GM21381 (cell line): ENCODE measurements around the gene PRKRIP1.
"Not testable (repeated sequence)": the region's sequence is repeated elsewhere in the genome, so short reads cannot be mapped to it uniquely, and the experiment has no call there.

ENCODE experiments used
- ATAC-seq: cut with Tn5 transposase; IDR thresholded peaks from one replicate; pipeline ENCODE4 v1.9.1; 2021; ENCODE audit warnings: mild to moderate bottlenecking, moderate library complexity; ENCODE audit not compliant: unreplicated experiment

The PRKRIP1 gene, protein sequence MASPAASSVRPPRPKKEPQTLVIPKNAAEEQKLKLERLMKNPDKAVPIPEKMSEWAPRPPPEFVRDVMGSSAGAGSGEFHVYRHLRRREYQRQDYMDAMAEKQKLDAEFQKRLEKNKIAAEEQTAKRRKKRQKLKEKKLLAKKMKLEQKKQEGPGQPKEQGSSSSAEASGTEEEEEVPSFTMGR

DNA sequence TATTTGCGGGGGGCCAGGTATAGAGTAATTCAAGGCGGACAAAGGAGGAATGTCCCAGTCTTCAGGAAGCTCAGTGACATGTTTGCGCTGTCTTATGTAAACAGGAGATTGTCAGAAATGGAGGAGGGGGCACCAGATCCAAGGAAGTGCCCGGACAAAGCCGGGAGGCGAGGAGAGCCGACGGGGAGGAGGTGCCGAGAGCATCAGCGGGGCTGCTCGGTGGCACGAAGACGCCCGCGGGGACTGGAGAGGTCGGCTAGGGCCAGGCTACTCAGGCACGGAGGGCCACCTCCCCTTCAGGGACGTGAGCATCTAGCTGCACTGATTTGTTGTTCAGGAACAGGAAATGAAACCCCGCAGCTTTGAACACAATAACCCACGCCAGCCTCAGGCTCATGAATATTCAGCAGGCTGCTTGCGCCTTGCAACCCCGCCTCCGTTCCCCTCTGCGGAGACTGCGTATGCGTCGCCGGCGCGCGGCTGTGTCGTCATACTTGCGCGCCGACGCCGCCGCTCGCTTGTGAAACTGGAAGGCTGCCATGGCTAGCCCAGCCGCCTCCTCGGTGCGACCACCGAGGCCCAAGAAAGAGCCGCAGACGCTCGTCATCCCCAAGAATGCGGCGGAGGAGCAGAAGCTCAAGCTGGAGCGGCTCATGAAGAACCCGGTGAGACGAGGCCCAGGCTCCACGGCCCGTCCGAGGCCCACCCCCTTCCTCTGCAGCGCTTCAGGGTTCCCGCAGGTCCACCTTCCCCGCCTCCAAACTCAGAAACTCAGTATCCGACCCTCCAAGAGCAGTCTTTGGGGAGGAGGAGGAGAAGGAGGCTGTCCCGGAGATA is at the start of gene PRKRIP1:
PRKRIP1 (plus strand) TSS at position 491 of the 837 bp plus-strand sequence; CDS start at position 540, 49 bp downstream.
- ATAC-seq: peak; percentile 99

DNA sequence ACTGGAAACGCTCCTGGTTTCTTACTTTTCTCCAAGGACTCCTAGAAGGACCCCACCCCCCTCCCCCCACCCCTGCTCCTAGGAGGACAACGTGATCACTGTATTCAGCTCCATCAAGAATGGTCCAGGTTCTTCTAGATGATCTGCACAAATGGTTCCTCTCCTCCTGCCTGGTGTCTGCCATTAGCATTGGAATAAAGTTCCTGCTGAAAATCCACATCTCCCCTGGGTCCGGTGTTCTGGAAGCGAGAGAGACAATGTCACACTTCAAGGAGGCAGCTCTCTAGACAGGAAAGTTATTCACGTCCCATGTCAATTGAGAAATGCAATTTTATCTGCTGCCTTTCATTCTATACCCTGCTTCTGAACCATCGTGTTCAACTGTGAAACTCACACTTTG is 49.2 kb upstream of the PRKRIP1 start:
- not testable (repeated sequence) for ATAC-seq

DNA sequence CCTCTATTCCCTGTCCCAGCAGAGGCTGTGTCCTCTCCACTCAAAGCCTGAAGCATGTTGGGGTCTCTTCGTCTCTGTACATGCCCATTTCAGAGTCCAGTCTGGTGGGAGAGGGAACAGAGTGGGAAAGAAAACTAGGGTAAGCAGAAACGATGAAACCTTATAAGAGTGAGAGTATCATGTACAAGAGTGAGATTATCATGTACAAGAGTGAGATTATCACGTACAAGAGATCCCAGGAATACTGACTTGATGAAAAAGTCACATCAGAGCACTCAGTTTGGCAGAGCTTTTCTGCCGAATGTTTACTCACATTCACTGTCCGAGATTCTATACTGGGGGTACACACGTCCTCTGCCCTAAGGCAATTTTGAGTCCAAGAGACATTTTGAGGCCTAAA is 39.8 kb upstream of the PRKRIP1 start, which contains the start of gene SPDYE6:
SPDYE6 (minus strand) TSS at position 101 of the 400 bp plus-strand sequence. CDS start 421 bp downstream, outside the sequence.
- not testable (repeated sequence) for ATAC-seq

DNA sequence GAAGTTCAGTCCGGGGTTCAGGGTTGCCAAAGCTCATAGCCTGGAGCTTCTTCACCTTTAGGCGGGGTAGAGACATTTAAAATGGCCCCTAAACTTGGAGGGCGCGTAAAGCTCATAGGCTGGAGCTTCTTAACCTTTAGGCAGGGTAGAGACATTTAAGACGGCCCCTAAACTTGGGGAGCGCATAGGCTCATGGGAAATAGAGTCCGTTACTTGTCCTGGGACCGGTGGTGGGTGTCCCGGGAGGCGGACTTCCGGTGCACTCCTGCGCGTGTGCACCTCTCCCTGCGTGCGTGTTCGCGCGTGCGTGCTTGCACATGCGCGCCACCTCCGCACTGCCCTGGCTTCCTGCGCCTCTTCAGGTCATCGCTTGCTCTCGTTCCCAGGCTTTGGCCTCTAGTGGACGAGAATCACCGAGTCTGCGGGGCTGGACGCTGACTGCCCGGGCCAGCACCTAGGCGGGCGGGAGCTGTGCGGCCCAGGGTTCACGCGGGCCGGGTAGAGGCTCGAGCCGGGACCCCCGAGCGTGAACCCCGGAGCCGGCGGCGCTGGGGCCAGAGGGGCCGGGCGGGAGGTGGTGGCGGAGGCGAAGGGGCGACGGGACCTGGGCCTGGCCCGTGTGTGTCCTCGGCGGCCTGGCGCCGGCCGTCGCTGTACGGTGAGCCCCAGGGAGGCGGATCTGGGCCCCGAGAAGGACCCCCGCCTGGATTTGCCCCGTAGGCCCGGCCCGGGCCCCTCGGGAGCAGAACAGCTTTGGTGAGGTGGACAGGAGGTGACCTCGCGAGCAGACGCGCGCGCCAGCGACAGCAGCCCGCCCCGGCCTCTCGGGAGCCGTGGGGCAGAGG is 32.4 kb upstream of the PRKRIP1 start:
- ATAC-seq: peak; percentile 98

DNA sequence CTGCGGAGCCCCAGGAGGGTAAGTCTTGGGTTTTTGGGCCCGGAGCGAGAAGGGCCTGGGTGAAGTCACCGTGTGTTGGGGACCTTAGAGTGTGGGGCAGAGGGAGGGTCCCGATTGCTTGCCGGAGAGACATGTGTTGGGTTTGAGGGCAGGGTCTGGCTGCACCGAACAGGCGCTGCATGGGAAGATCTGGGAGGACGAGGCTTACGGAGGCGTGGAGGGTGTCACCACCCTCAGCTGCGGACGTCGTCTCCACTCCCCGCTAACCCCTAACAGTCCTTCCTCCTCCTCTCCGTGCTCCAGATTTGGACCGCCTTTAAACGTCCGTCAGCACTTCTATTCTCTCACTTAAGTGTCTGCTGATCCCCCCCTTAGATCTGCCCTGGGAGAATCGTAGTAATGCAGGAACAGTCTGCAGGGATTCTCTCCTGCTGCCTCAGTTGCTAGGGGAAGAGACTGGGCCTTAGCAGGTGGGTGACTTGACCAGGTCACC is 31.7 kb upstream of the PRKRIP1 start:
- ATAC-seq: not testable (repeated sequence)

DNA sequence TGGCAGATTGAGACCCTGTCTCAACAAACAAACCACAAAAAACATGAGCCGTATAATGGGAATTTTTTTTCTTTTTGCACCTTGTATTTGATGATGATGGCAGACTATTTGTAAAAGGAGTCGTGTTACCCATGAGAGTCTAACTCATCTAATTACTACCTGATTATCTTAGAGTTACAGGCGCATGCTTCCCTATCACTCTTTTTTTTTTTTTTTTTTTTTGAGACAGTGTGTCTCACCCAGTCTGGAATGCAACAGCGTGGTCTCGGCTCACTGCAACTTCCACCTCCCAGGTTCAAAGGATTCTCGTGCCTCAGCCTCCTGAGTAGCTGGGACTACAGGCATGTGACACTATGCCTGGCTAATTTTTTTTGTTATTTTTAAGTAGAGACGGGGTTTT is 30.8 kb upstream of the PRKRIP1 start:
- not testable (repeated sequence) for ATAC-seq

DNA sequence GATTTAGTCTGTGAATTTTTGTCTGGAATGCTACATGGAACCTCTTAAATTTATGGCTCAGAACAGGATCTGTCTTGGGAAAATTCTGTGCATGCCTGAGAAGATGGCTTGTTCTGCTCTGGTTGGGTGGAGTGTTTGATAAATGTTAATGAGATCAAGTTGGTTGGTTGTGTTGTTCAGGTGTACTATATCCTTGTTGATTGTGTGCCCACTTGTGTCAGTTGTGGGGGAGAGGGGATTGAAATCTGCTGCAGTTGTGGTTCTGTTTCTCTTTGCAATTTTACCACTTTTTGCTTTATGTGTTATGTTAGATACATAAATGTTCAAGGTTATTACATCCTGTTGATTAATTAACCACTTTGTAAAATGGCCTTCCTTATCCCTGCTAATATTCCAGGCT is 26.1 kb upstream of the PRKRIP1 start:
- not testable (repeated sequence) for ATAC-seq

DNA sequence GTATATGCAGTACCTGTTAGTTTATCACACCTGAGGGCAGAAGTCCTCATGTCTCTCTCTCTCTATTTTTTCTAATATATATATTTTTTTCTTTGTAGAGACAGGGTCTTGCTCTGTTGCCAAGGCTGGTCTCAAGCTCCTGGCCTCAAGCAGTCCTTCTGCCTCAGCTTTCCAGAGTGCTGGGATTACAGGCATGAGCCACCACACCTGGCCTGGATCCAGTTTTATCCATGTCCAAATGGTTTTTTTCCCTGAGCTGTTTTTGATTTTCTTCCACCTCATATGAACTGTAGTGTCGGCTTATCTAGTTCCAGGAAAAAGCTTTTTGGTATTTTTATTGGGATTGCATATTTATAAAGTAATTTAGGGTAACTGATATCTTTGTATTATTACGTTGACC is 23.4 kb upstream of the PRKRIP1 start:
- ATAC-seq: not testable (repeated sequence)

DNA sequence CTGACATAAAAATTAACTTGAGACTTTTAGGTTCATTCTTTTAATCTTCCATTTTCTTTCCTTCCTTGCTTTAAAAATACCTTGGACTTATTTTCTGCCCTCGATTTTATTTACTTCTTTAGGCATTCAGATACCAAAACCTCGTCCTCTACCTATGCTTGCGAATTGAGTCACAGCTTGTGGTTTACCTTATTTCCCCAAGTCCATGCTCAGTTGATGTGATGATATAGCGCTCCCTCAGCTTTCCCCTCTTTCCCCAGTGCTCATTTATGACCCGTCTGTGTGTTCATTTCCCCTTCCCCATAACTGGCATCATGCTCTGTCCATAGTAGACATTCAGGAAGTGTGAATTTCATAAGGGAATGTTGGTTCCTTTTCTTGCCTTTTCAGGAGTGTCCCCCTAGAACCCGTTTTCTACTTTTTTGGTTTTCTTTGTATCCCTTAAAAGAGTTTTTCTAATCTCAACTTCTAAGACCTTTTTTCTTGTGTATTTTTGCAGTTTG is 19.1 kb upstream of the PRKRIP1 start:
- ATAC-seq: no peak

DNA sequence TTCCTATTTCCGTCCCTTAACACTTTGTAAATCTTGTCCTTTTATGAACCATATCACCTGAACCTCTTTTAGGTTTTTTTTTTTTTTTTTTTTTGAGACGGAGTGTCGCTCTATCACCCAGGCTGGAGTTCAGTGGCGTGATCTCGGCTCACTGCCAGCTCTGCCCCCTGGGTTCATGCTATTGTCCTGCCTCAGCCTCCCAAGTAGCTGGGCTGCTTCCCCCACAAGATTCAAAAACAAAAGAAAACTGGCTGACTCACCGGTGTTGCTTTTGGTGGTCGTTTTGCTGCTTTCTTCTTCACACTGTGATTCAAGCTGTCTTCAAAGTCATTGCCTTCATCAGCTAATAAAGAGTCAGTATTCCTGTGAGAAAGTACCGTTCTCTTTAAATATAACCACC is 15.3 kb upstream of the PRKRIP1 start:
- not testable (repeated sequence) for ATAC-seq

DNA sequence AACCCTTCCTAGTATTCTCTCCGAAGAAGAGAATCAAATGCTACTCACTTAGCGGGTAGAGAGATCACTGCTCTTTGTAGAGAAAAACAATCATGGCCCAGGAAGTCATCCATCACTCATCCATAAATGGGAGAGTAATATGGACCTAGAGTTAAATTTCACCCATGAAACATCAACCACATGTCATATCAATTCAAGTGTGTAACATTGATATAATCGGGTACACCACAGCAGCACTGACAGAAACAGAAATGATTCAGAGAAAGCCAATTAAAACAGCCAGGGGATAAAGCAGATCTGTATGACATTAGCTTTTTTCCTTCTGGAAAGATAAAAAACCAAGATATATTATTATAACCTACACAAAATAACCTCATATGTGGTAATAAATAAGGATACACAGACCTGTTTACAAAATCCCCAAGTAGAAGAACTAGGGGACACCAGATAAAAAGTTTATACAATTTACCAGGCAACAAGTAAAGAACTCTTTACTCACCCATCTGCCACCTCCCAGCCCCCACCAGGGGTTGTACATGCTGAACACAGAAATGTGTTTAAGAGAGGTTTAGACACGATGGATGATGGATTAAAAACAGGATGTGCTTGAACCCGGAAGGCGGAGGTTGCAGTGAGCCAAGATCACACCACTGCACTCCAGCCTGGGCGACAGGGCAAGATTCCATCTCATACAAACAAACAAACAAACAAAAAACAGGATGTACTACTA is 14.3 kb upstream of the PRKRIP1 start:
- ATAC-seq: not testable (repeated sequence)

DNA sequence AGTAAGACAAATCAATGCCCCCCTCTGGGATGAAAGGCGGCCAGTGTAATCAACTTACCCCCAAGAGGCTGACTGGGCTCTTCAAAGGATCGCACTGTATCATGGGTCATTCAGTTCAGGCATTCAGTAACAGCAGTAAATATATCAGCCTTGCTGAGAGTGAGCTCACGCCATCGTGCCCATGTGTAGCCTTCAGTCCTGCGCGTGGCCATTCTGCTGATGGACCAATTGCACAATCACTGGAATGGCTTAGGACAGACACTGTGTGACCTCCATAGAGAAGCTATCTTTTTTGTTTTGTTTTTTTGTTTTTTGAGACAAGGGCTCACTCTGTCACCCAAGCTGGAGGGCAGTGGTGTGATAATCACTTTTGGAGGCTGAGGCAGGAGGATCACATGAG is 9.1 kb upstream of the PRKRIP1 start:
- no peak for ATAC-seq

DNA sequence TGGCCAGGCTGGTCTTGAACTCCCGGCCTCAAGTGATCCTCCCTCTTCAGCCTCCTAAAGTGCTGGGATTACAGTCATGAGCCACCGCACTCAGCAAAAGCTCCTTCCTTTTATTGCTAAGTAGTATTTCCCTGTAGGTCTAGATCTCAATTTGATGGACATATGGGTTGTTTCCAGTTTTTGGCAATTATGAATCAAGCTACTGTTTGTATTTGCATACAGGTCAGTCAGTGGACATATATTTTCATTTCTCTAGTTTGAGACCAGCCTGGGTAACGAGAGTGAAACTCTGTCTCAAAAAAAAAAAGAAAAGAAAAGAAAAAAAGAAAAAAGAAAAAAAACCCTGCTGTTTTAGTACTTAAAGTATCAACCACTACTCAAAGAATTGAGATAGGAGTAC is 6.4 kb upstream of the PRKRIP1 start:
- ATAC-seq: no peak

DNA sequence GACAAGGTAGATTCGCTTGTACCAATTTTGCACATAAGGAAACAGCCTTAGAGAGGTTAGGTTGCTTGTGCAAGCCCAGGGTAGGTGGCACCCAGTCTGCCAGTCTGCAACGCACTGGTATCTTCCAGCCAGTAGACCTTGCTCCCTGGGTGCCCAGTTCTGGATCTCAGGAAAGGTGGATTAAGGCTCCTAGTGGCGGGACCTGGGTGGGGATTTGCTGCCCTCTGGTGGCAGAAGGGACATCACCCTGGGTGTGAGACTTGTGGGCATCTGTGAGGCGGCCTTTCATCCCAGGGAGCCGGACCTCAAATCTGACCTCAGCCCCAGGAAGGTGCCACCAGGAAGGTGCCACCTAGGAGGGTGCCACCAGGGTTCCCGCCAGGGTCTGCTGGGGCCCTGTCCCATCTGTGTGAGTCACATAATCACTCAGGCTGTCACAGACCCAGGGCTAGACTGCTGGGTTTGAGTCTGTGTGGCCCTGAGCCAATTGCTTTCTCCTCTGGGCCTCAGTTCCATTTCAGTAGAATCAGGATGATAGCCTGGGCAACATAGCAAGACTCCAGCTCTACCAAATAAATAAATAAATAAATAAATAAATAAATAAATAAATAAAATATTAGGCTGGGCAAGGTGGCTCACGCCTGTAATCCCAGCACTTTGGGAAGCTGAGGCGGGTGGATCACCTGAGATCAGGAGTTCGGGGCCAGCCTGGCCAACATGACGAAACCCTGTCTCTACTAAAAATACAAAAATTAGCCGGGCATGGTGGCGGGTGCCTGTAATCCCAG is 5.3 kb upstream of the PRKRIP1 start:
- no peak for ATAC-seq

DNA sequence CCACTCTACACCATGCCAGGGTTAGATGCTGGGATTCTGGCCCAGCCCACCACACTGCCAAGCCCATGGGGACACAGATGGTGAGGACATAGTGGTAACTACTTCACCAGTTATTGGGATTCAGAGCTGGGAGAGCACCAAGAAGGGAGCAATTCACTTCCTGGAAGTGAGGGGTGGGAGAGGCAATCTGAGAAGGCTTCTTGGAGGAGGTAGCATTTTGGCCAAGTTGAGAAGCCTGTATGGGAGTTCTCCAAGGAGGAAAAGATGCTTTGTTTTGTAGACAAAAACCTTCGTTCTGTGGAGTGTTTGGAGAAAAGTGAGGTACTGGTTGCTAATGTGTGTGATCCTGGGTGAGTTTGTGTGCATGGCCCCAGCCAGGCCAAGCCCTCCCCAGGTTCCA is 3.8 kb upstream of the PRKRIP1 start:
- no peak for ATAC-seq

DNA sequence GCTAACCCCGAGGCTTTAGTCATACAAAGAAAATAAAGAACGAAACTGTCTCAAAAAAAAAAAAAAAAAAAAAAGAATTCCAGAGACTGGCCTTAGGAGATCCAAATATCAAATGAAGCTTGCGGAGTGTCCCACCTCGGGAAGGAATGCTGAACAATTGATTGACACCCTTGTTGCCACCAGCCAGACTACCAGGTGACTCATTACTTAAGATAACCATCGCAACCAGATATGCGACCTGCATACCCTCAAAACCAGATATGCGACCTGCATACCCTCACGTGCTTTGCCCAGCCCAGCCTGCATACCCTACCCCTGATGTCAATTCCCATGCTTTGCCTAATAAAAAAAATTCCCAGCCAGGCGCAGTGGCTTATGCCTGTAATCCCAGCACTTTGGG is 2.7 kb upstream of the PRKRIP1 start:
- ATAC-seq: no peak

DNA sequence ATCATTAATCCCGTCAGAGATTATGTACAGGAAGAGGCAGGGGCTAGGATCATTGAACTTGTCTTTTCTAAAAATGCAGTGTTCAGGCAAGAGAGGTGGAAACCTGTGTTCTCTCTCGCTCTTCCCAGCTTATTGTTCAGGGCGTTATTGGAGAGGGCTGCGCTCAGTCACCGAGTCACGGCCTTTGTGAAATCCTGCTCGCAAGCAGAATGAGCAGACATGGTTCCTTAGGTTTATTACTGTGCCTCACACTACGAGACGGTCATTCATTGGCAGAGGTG is 631 bp upstream of the PRKRIP1 start:
- ATAC-seq: no peak

DNA sequence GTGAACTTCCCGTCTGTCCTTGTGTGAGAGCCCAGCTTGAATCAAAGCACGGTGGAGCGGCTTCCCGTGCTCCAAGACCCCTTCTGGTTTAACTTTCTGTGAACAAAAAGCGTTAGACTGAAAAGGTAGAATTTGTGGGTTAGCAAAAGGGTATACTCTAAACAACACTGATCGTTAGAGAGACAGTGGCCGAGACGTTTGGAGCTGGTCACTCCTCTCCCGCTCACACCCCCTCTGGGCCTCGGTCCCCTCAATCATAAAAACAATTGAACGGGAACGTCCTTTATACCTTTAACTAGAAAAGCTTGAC is 502 bp downstream of the PRKRIP1 start:
- ATAC-seq: no peak

DNA sequence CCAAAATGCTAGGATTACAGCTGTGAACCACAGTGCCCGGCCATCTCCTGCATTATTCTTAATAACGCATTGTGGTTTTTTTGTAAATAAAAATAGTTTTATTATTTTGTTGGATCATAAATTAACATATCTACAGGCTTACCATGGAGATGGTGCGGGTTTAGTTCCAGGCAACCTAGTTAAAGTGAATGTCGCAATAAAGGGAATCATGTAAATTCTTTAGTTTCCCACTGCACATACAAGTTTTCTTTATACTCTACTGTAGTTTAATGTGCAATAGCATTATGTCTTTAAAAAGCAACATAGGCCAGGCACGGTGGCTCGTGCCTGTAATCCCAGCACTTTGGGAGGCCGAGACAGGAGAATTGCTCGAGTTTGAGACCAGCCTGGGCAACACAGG is 2.4 kb downstream of the PRKRIP1 start:
- no peak for ATAC-seq

DNA sequence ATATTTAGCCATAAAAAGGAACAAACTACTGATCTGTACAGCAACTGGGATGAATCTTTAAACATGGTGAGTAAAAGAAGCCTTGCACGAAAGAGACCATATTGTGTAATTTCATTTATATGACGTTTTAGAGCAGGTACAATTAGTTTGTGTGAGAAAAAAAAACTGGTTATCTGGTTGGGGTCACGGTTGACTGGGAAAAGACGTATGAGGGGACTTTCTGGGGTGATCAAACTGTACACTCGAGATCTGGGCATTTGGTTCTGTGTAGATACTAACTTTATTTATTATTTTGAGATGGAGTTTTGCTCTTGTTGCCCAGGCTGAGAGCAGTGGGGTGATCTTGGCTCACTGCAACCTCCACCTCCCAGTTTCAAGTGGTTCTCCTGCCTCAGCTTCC is 4.2 kb downstream of the PRKRIP1 start:
- no peak for ATAC-seq
